ENCODE measurements around the gene ITPRID2. TPM values are rescaled to one million over a fixed set of nuclear protein-coding genes. Genes with fewer than 3 reads are reported as not detected.

Gene ITPRID2
- total and polyA plus RNA-seq, 2 of the 13 experiments (the other 11 are each of a cell fraction or from before 2014, with no cell fraction given) = 44.8 to 62.3 TPM

- TF ChIP-seq ZNF317 (CRISPR knock-in tag; IDR thresholded peaks at IDR 0.05) = peak; percentile 92
- peak; percentile 93 for TF ChIP-seq ZNF441 (CRISPR knock-in tag; IDR thresholded peaks at IDR 0.05; ENCODE audit: borderline replicate concordance)
- TF ChIP-seq HNF4G (IDR thresholded peaks at IDR 0.05; ENCODE audit: borderline replicate concordance, low read depth, low read length) = no peak; the same call in 1 of the 2 replicates
- TF ChIP-seq HNF4G (CRISPR knock-in tag; IDR thresholded peaks at IDR 0.05; ENCODE audit: borderline replicate concordance, low read depth) = peak; percentile 79; the same call in 1 of the 2 replicates
- TF ChIP-seq RBAK (CRISPR knock-in tag; IDR thresholded peaks at IDR 0.05) = 0 out of 2 replicates have a peak, but pooled peaks have one; percentile 26
- TF ChIP-seq ZSCAN20 (CRISPR knock-in tag; IDR thresholded peaks at IDR 0.05; ENCODE audit: borderline replicate concordance) = peak; percentile 90
- TF ChIP-seq SNAI1 (CRISPR knock-in tag; IDR thresholded peaks at IDR 0.05; ENCODE audit: borderline replicate concordance) = peak; percentile 88
- no peak for TF ChIP-seq SOX13 (IDR thresholded peaks at IDR 0.05)
- TF ChIP-seq SOX13 (CRISPR knock-in tag; conservative IDR thresholded peaks at IDR 0.05 in 1 of 2, IDR thresholded peaks at IDR 0.05 in 1 of 2) = peak in 1 of 2 experiments; percentile 48; a peak in 1 of 4 replicates
- TF ChIP-seq TRIM22 (IDR thresholded peaks at IDR 0.05) = no peak
- TF ChIP-seq MXD3 (CRISPR knock-in tag; IDR thresholded peaks at IDR 0.05) = peak; percentile 98
- TF ChIP-seq GPN1 (CRISPR knock-in tag; IDR thresholded peaks at IDR 0.05; ENCODE audit: borderline replicate concordance) = 0 out of 2 replicates have a peak, but pooled peaks have one; percentile 86
- peak; percentile 95 for TF ChIP-seq RBFOX2 (IDR thresholded peaks at IDR 0.05; ENCODE audit: low read depth, low read length)
- peak; percentile 99 for TF ChIP-seq ZNF704 (CRISPR knock-in tag; IDR thresholded peaks at IDR 0.05; ENCODE audit: borderline replicate concordance)
- TF ChIP-seq ZNF572 (CRISPR knock-in tag; IDR thresholded peaks at IDR 0.05) = no peak
- TF ChIP-seq SNAPC4 (CRISPR knock-in tag; IDR thresholded peaks at IDR 0.05) = peak; percentile 88; the same call in 1 of the 2 replicates
- peak; percentile 87; the same call in 1 of the 2 replicates for TF ChIP-seq ZNF329 (CRISPR knock-in tag; IDR thresholded peaks at IDR 0.05; ENCODE audit: low read depth)
- TF ChIP-seq CREM (IDR thresholded peaks at IDR 0.05) = no peak
- TF ChIP-seq CREM (CRISPR knock-in tag; IDR thresholded peaks at IDR 0.05) = peak; percentile 29; the same call in 1 of the 2 replicates
- 0 out of 2 replicates have a peak, but pooled peaks have one; percentile 24 for TF ChIP-seq TARDBP (CRISPR knock-in tag; IDR thresholded peaks at IDR 0.05)
Observed at GRCh38 chr2:181891966-181892798, 652 bp downstream of the ITPRID2 start (continued).
